Chondrocyte (in vitro differentiated cells): Measurements from ENCODE around the gene SC5D. TPM values are rescaled to one million over a fixed set of nuclear protein-coding genes. Genes with fewer than 3 reads are reported as not detected.

Source experiments
- DNase-seq: peaks from one replicate; pipeline ENCODE4 v3.0.0; 2021; ENCODE audit warnings: mixed read lengths, low spot score
- H3K27ac Mint-ChIP-seq: one replicate; pipeline ENCODE4 v1.8.0; 2021; ENCODE audit warnings: mild to moderate bottlenecking, moderate library complexity, mixed read lengths; ENCODE audit not compliant: unreplicated experiment
- H3K27me3 Mint-ChIP-seq: 2 replicates; pipeline ENCODE4 v1.8.0; 2021; ENCODE audit warnings: low read depth, mixed read lengths
- H3K36me3 Mint-ChIP-seq: 2 replicates; pipeline ENCODE4 v1.8.0; 2021; ENCODE audit warnings: low read depth, mixed read lengths
- H3K4me1 Mint-ChIP-seq: 2 replicates; pipeline ENCODE4 v1.8.0; 2021; ENCODE audit warnings: low read depth, mild to moderate bottlenecking, mixed read lengths
- H3K4me3 Mint-ChIP-seq: one replicate; pipeline ENCODE4 v1.8.0; 2021; ENCODE audit warnings: mild to moderate bottlenecking, moderate library complexity, mixed read lengths; ENCODE audit not compliant: unreplicated experiment
- H3K9me3 Mint-ChIP-seq: 2 replicates; pipeline ENCODE4 v1.8.0; 2021; ENCODE audit warnings: low read depth, mixed read lengths
- total RNA-seq: library from RNA; stranded (reverse); gene quantifications from 3 replicates; pipeline ENCODE4 v1.2.1, GENCODE V29; 2021
- TF ChIP-seq, protein P1 (sequence below): fragments of 200-600 bp; sonication (generic); IDR thresholded peaks from 2 replicates; pipeline ENCODE4 v1.5.0; 2021; ENCODE audit warnings: antibody characterized with exemption, mild to moderate bottlenecking, moderate library complexity

SC5D gene
- total RNA-seq, 1 donor from 2014 or later, result 47.6 TPM

DNA sequence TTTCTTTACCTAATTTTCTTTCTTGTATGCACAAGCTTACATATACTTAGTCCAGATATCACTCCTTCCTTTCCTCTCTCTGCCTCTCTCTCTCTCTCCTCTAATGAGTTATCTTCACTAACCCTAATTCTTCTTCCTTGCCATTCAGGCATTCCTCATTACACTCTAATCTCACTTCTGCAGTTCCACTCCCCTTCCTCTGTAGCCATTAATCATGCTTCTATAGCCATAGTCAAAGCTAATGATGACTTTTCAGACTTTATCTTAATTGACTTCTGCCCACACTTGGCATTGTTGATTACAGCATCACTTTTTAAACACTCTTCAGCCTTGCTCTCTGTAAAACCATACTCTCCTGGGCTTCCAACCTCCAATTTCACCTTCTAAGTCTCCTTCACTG, 35.3 kb upstream of the SC5D start:
- Mint-ChIP-seq H3K4me3 (no peak overlapping the region), H3K27me3 (peaks cover 44% of the 10 kb centered on the region), H3K36me3 (peaks cover 1% of the 10 kb centered on the region), H3K9me3 (peaks cover 21% of the 10 kb centered on the region), H3K4me1 (no peaks in the 10 kb centered on the region), H3K27ac (no peak overlapping the region)
- TF ChIP-seq, protein P1, sequence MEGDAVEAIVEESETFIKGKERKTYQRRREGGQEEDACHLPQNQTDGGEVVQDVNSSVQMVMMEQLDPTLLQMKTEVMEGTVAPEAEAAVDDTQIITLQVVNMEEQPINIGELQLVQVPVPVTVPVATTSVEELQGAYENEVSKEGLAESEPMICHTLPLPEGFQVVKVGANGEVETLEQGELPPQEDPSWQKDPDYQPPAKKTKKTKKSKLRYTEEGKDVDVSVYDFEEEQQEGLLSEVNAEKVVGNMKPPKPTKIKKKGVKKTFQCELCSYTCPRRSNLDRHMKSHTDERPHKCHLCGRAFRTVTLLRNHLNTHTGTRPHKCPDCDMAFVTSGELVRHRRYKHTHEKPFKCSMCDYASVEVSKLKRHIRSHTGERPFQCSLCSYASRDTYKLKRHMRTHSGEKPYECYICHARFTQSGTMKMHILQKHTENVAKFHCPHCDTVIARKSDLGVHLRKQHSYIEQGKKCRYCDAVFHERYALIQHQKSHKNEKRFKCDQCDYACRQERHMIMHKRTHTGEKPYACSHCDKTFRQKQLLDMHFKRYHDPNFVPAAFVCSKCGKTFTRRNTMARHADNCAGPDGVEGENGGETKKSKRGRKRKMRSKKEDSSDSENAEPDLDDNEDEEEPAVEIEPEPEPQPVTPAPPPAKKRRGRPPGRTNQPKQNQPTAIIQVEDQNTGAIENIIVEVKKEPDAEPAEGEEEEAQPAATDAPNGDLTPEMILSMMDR, result no peak
- DNase-seq, result no peak

DNA sequence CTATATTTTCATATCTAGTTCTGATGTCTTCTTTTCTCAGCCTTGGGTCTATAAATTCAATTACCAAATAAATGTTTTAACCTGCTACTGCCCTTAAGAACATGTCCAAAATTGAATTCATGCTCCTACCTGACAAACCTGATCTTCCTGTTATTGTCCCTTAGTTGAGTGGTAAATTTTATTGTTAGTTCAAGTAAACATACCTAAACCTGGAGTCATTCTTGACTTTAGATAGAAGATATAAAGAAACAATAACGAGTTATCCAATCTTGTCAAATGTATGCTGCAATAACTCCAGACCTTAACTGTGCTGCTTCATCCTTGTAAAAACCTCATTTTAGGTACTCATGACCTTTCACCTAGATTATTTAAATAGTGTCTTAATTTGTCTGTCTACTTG, 34.6 kb upstream of the SC5D start:
- peaks cover 47% of the 10 kb centered on the region for H3K27me3 Mint-ChIP-seq
- H3K27ac Mint-ChIP-seq, result no peak overlapping the region
- H3K36me3 Mint-ChIP-seq, result peaks cover 4% of the 10 kb centered on the region
- no peaks in the 10 kb centered on the region for H3K4me1 Mint-ChIP-seq
- H3K9me3 Mint-ChIP-seq, result peaks cover 27% of the 10 kb centered on the region
- no peak for DNase-seq
- TF ChIP-seq, protein P1, result no peak
- no peak overlapping the region for H3K4me3 Mint-ChIP-seq

DNA sequence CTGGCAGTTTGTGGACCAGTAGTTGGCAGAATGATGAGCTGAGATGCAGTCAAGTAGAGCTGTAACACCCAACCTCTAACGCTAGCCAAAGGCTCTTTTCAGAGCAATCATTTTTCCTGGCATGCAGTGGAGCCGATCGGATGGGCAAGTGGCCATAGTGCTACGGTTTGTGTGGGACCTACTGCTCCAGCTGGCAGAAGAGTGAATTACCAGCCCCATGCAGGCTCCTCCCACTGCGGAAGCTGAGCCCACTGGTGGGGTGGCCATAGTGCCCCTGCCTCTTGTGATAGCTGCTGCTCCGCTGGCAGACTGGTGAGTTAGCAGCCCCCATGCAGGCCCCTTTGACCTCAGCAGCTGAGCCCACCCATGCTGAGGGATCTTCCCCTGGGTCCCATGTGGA, 27.0 kb upstream of the SC5D start:
- Mint-ChIP-seq H3K4me1 (no peaks in the 10 kb centered on the region), H3K4me3 (no peak overlapping the region), H3K36me3 (peaks cover 7% of the 10 kb centered on the region), H3K27ac (no peak overlapping the region), H3K9me3 (peaks cover 25% of the 10 kb centered on the region), H3K27me3 (peaks cover 55% of the 10 kb centered on the region)
- TF ChIP-seq, protein P1, result no peak
- no peak for DNase-seq

DNA sequence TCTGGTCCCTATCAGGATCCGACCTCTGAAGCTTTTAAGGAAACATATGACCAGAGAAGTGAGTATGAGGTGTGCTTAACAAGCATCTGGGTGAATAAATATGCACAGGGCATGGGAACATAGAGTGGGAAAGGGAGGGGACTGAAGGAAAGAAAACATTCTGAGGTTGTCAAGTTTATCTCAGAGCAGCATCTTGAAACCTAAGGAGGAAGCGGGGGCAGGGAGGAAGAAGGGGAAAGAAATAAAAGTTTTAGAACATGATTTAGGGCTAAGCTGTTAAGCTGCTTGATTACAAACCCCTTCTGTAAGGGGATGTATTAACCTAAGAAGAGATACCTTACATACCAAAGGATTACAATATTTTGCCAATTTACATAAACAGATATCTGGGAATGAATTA, 24.0 kb upstream of the SC5D start:
- DNase-seq, result no peak
- H3K27me3 Mint-ChIP-seq, result peaks cover 48% of the 10 kb centered on the region
- H3K9me3 Mint-ChIP-seq, result peaks cover 1% of the 10 kb centered on the region
- no peaks in the 10 kb centered on the region for H3K36me3 Mint-ChIP-seq
- H3K4me1 Mint-ChIP-seq, result no peaks in the 10 kb centered on the region
- TF ChIP-seq, protein P1, result no peak
- no peak overlapping the region for H3K27ac Mint-ChIP-seq
- no peak overlapping the region for H3K4me3 Mint-ChIP-seq

DNA sequence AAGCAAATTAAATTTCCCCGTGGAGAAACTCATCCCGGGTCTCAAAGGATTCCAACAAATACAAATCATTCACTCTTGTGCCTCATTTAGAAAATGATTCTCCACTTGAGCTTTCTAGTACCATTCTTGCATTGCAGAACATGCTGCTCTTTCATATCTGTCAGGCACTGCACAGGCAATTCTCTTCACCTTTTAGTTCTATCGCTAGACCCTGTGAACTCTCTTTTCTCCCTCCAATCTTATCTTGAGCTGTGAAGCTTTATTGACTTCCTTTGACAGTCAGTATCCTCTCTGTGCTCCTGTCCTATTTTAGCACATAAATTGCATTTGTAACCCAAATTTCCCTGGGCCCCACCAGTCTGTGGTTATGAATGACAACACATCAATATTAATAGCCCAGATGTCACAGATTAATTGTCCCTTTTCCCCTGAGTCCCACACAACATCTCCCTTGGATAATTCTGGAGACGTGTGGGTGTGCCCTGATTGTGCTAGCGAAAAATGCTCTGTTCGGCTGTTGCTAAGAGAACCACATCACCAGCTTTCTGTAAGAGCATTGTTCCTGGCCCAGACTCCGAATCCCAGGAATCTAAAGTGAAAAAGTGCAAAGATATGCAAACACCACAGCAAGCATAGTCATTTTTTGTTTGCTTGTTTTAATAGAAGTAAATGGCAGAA, 22.4 kb upstream of the SC5D start:
- Mint-ChIP-seq H3K27me3 (peaks cover 46% of the 10 kb centered on the region), H3K4me3 (no peak overlapping the region)

More for the DNA sequence above, 22.4 kb upstream of the SC5D start:
- H3K27ac Mint-ChIP-seq, result no peak overlapping the region
- H3K9me3 Mint-ChIP-seq, result no peaks in the 10 kb centered on the region
- DNase-seq, result no peak
- H3K36me3 Mint-ChIP-seq, result no peaks in the 10 kb centered on the region
- H3K4me1 Mint-ChIP-seq, result no peaks in the 10 kb centered on the region
- TF ChIP-seq, protein P1, result no peak
